GM19238 (cell line): ENCODE measurements around the gene SLC25A10.

ENCODE experiments used
- DNase-seq: peaks from one replicate; pipeline ENCODE4 v3.0.0; 2011; ENCODE audit warnings: low spot score; ENCODE audit not compliant: insufficient read length

Gene SLC25A10

DNA sequence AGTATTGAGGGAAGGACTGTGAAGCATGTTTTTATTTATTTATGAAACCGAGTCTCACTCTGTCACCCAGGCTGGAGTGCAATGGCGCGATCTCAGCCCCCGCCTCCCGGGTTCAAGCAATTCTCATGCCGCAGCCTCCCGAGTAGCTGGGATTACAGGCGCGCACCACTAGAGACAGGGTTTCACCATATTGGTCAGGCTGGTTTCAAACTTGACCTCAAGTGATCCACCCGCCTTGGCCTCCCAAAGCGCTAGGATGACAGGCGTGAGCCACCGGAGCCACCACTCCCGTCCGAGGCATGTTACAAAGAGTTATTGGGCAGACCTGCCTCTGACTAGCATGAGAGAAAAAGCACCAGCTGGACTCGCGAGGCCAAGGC, 5.9 kb upstream of the SLC25A10 start:
- DNase-seq = no peak

DNA sequence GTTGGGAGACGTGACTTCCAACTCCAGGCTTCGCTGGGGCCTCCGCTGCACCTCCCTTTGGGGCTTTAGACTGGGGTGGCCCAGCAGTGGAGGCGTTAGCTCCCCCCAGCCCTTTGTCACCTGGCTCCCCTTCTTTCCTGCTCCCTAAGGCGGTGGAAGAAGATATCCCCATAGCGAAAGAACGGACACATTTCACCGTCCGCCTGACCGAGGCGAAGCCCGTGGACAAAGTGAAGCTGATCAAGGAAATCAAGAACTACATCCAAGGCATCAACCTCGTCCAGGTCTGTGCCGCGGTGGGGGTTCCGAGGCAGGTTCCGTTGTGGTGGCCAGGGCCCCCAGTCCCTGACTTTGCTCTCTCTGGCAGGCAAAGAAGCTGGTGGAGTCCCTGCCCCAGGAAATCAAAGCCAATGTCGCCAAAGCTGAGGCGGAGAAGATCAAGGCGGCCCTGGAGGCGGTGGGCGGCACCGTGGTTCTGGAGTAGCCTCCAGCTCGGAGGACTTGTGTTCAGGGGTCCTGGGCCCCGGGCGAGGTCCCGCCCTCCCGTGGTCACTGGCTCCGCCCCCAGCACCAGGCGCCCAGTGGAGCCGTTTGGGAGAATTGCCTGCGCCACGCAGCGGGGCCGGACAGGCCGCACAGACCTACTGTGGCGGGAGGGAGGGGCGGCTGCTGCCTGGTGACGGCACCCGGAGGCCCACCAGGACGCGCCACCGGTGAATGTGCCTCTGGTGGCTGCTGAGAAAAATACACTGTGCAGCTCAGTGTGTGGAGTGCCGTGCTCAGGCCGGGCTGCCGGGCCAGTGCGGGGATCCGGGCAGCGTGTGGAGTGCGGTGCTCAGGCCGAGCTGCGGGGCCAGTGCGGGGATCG, 5.1 kb upstream of the SLC25A10 start:
- no peak for DNase-seq

DNA sequence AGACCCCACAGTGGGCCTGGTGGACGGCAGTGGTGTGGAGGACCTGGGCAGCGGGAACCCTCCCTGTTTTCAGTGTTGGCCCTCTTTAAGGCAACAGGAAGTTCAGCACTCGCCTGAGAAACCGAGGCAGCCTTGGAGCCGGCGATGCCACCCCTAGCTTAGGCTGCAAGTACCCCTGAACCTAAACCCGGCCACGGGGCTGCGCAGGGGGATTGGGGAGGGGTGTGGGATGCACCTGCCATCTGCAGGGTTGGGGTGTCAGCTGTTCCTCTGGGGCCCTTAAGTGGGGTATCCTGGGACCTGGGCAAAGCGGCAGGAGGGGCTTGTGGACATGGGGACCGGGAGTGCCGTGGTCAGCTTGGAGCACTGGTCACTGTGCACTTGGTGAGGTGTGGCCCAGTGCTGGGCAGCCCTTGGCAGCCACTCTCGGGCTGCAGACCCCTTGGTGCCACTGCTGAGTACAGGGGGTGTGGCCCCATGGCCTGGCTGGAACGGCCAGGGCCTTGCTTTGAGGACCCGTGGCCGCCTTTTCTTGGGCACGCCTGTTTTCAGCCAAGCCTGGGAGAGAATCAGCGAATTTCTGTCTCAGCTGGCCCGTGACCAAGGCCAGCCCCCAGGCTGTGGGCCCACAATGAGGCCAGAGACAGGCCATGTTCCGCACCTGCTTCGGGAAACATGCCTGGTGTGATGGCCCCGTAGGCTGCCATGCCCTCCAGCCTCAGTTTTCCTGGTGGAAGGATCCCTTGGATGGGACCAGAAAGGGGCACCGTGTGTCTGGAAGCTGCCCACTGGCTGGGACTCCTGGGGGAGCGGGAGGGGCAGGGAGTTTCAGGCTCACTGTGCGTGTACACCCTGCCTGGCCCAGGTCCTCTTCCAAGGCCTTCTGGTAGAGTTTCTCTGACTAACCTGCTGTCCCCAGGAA, 4.1 kb upstream of the SLC25A10 start:
- DNase-seq = no peak

DNA sequence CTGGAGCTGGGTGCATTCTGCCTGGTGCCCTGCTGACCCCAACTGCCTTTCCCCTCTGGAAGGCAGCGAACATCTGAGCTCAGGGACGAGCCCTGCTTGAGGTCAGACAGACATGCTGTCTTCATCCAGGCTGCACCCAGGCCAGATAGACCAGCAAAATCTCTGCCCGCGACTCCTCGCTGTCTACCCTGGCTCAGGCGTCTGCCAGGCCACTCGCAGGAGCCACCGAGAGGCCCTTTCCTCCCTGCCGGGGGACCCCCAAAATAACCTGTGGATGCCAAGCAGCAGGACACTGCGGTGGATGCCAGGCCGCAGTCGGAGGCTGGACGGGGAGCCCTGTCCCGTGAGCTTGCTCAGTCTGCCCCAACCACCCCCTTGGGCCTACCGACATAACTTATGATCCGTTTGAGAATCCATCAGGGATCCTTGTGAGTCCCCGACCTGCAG, 3.3 kb upstream of the SLC25A10 start:
- DNase-seq = no peak

DNA sequence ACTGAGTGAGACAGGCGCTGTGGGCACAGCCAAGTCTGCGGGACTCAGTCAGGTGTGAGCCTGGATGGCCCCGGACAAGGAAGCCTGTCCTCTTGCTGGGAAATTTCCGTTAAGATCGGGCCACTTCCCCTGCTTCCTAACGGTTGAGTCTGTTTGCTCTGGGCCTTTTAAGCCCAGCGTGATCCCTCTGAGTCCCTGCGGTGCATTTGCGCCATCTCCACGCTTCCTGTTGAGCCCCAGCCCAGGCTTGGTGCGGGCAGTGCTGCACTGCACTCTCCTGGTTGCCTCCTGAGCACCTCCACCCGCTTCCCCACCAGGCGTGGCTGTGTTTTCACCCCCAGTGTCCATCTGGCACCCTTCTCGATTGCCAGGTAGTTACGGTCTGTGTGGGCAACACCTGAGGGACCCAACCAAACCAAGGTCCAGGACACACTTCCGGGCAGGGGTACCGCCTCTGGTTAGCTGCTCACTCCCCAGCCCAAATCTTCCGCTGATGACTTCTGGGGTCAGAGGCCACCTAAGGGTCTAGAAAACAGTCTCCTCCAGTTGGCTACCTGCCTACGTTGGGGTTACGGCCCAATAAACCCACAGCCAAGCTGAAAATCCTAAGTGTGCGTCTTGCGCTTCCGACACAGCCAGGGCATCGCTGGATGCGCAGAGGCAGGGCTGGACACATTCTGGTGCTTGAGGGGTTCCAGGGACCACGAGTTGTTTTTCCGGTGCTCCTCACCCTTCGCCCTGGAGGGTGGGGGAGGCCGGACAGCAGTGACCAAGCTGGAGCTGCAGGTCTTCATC, 1.4 kb upstream of the SLC25A10 start:
- no peak for DNase-seq

DNA sequence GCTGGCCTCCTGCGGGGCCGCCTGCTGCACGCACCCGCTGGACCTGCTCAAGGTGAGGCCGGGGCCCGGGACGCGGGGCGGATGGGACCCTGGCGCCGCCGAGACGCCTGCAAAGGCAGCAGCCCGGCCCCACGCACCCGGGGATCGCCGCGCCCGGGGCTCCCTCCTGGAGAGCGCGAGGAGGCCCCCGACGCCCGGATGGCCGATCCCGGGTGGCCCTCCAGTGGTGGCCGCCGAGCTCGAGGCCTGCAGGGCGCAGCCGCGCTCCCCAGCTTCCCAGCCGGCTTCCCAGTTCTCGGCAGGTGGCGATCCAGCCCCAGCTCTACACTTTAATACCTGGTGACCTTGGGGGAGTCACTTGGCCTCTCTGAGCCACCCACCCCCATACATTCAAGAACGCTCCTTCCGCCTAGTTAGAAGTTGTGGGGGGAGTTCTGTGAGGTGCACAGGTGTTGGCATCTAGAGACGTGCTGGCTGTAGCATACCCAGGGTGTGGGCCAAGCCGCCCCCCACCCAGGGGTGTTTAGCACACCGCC, 452 bp downstream of the SLC25A10 start:
- peak; percentile 50 for DNase-seq

DNA sequence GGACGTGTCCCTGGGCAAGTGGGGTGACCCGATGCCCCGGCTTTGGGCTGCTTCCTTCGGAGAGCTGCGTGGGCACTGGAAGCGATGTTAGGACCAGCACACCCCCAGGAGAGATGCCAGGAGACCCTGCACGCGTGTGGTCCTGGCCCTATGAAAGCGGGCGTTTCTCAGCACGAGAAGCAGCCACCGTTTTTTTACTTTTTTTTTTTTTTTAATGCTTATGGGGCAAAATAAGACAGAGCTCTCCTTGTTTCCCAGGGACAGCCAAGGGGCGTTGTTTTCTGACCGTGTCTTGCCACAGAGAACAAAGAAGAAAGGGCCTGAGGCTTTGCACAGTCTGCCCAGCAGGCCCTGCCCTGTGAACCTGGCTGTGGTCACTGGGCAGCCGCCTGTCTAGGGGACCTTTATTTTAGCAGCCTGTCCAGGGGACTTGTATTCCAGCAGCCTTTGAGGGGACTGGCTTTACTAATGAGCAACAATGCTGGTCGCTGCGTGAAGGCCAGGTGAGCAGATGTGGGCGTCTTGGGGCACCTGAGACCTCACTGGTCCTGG, 996 bp downstream of the SLC25A10 start:
- DNase-seq = no peak

DNA sequence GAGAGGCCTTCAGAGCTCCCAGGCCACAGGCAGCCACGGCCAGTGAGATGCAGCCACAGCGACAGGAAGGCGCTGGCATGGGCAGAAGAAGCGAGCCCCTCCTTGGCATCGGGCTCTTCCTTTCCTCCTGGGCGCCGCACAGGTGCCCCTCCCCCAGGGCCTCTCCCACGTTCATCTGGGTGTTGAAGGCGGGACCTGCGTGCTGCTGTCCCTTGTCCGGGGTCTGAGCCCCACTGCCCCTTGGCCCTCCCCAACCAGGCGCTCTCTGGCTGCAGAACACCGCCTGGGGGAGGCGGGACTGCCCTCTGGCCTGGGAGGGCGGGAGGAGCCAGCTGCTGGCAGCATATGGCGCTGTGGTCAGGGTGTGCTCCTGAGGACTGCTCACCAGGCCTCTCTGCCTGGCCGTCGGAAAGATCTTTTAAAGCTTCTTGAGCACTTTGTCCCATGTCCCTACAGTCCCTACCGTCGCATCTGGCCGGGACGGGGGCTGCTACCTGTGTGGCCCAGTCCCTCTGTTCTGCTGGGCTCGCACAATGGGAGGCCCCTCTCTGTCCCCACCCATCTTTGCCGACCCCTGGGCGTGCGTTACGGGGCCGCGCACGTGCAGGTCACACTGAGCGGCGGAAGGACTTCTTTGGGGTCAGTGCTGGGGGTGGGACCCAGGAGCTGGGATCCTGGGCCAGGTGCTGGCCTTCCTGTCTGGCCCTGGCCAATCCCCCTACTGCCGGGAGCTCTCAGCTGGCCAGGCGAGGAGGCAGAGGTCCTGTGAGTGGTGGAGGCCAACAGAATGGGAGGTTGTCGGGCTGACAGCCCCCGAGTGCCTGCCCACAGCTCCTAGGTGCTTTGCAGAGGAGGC, 1.7 kb downstream of the SLC25A10 start:
- no peak for DNase-seq

DNA sequence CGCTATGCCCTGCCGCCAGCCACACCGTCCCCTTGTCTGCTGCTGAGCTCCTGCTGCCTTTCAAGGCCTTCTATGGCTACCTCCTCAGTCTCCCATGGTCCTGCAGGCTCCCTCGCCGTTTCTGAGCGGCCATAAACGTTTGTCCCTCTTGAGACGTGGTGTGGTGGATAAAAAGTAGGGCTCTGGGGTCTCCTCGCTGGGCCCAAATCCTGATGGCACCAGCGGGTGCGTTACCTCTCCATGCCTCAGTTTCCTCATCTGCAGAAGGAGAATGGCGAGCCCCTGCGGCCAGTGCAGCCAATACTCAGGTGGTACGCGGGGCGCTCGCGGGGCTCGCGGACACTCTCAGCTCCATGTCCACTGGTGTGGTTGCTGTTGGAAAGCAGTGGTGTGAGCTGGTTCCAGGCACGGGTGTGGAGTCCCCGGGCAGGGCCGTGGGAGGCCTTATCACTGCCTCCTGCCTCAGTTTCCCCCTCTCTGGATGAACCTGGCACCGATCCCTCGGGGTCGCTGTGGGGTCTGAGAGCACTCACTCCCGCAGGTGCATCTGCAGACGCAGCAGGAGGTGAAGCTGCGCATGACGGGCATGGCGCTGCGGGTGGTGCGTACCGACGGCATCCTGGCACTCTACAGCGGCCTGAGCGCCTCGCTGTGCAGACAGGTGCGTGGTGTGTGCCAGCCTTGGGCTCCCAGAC, 2.5 kb downstream of the SLC25A10 start:
- no peak for DNase-seq

DNA sequence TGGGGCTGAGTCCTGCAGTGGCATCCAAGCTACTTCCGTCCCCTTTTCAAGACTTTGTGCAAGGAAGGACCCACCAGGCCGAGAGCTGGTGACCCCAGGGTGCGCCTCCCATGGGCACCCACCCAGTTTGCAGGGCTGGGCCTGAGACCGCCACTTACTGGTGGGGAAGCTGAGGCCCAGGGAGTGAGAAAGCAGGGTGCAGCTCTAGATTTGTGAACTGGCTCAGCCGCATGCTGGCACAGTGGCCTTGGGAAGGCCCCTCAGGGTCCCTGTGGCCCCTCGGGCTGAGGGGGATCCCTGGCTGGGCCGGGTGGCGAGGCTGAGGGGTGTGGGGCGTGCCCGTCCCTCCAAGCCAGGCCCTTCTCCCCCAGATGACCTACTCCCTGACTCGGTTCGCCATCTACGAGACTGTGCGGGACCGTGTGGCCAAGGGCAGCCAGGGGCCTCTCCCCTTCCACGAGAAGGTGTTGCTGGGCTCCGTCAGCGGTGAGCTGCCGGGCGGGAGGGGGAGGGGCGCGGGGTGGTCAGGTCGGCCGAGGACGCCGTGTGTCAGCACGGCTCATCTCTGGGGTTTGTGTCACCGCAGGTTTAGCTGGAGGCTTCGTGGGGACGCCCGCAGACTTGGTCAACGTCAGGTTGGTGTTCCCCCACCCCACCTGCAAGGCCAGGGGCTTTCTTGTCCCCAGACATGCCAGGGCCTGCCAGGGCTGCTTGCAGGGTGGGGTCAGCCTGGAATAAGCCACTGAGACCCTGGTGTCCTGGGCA, 3.2 kb downstream of the SLC25A10 start:
- no peak for DNase-seq

DNA sequence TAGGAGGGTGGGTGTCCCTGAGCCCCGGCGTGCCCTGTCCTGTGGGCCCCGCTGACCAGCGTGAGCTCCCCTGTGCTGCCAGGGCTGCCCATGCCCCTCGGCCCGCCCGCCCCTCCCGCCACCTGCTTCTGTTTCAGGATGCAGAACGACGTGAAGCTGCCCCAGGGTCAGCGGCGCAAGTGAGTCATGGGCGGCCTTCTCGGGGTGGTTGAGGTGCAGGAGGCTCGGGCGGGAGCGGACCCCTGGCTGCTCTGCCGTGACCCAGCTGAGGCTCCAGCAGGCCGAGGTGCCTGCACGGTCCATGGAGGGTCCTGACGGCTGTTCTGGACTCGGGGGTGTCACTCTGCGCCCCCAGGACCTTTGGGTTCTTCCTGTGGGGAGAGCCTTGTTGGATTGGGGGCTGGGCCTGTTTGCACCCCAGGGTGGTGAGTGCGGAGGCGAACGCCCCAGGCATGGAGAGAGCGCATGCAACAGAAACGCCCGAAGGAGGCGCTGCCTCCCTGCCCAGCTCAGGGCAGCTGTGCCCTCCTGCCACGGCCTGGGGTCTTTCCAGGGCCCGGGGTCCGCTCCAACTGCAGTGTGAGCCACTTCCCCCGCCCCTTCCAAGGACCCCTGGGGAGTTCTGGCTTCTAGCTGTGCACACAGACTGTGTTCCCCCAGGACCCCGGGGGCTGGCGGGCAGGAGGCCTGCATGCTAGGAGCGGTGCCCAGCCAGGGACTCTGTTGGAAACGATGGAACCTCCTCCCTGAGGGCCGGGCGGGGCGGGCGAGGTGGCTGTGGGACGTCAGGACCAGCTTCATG, 4.0 kb downstream of the SLC25A10 start:
- no peak for DNase-seq

DNA sequence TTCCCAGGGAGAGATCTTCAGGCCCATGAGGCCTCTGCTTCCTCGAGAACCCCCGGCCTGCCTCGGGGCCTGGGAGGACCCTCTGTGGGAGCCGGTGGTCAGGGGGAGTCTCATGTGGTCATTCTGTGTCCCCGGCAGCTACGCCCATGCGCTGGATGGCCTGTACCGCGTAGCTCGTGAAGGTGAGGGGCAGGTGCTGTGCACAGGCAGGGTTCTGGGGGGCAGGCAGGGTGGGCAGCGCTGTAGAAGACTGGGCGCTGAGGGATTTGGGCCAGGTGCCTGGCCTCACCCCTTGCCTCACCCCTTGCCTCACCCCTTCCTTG, 4.6 kb downstream of the SLC25A10 start:
- no peak for DNase-seq

DNA sequence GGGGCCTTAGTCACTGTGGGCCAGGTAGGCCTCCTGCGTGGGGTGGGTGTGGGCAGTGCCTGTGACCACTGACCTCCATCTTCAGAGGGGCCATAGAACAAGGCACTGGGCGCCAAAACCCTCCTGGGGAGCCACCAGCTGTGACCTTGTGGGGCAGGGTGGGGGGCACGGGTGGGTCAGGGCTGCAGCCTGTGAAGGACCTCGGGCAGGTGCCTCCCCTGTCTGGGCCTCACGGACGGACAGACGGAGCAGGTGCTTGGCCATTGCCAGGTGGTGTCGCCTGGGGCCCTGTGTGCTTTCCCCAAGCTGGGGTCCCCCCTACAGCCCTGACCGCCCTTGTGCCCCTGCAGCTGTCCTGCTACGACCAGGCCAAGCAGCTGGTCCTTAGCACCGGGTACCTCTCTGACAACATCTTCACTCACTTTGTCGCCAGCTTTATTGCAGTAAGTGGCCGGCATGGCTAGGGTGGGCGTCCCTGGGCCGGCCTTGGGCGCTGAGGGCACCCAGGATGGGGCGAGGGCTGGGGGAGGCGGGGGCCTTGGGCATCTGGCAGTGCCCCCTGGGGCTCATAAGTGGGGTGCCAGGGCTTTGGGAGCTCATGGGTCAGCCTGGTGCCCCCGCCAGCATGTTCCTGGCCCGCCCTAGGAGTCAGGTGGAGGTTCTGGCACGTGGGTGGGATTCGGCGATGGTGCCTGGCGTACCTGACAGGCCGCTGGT, 5.1 kb downstream of the SLC25A10 start:
- DNase-seq = no peak

DNA sequence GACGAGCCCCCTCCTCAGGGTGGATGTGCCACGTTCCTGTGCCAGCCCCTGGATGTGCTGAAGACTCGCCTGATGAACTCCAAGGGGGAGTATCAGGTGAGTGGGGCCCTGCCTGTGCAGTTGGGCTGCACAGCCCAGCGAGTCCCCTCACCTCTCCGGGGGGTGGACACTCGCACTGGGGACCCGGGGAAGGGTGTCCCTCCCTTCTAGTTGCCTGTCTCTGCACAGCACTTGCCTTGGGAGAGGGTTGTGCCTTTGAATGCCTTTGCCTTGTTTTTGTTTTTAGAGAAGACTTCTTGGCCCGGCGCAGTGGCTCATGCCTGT, 5.6 kb downstream of the SLC25A10 start:
- no peak for DNase-seq

DNA sequence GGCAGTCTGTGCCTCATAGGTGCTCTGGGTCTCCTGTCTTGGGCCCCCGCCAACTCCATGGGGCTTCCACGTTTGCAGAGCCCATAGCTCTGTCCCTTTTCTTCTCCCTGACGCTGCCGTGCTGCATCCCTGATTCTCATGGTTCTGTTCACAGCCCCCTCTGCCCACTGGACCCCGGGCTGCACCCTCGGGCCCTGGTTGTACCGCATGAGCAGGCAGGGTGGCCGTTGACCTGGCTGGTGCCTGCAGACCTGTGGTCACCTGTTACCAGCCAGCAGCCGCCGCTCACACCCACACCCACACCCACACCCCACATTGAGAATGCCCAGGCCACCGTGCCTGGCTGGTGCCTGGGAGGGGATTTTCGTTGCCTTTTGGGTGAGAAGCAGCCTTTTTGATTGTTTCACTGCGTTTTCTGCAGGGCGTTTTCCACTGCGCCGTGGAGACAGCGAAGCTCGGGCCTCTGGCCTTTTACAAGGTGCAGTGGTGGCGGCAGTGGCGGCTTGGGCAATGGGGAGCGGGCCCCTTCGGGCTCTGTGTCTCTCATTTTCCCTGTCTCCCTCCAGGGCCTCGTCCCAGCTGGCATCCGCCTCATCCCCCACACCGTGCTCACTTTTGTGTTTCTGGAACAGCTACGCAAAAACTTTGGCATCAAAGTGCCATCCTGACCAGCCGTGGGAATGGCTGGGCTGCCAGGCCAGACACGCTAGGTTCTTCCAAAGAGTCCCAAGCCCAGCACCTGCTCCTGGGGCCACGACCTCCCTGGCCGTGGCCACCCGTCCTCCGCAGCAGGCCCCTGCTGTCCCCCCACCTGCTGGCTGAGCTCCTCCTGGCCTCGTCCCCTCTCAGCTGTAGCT, 7.6 kb downstream of the SLC25A10 start:
- DNase-seq = no peak

DNA sequence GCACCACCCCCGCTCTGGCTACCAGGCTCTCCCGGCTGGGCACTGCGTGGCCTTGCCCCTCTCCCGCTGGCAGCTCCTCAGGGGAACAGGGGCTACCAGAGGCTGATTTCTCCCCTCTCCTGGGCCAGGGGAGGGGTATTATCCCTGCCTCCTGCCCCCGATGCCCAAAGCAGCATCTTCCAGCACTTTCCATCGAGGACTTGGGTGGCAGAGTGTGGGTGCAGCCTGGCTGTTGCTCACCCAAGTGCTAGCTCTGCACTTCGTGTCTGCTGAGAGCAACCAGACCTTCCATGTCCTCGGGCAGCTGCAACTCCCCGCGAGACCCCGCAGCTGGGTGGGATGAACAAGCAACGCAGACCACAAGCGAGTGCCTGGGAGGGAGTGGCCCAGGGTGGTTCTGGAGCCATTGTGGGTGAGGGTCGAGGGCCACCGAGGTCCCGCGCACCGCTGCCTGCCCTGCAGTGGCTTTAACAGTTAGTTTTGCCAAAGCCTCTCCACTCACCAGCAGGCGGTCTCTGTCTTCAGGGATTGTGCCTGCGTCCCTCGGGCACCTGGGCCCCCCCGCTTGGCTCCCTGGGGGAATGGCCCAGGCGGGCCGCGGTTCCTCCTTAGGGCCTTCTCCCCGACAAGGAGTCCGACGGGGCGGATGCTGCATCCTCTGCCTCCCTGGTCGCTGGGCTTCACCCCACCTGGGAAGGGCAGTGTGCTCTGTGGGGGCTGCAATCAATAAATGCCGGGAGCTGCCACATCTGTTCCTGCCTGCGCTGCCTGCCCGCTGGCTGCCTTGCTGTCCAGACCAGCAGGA, 8.4 kb downstream of the SLC25A10 start:
- no peak for DNase-seq
